Measurements from ENCODE around the gene TENT4A. TPM values are rescaled to one million over a fixed set of nuclear protein-coding genes. Genes with fewer than 3 reads are reported as not detected.
"Not testable (repeated sequence)": the region's sequence is repeated elsewhere in the genome, so short reads cannot be mapped to it uniquely, and the experiment has no call there.

TENT4A gene
- total and polyA plus RNA-seq, 2 of the 13 experiments (the other 11 are each of a cell fraction or from before 2014, with no cell fraction given), result 6.3 to 13.3 TPM

- H3K4me3 ChIP-seq (replicated peaks in 1 of 3; ENCODE audit: insufficient read depth in 1 of 3, low read depth in 2 of 3, low read length in 3 of 3), result no peak overlapping the region
- H4K20me1 ChIP-seq (ENCODE audit: insufficient read depth, low read length), result no peaks in the 10 kb centered on the region
- FAIRE-seq, result no peak
- H3K4me1 ChIP-seq (ENCODE audit: insufficient read depth, low read length), result peaks cover 4% of the 10 kb centered on the region; the same call in 1 of the 2 replicates
- H3K27me3 ChIP-seq (ENCODE audit: control insufficient read depth in 1 of 2, insufficient read depth in 2 of 2, low read length in 2 of 2), result 0 out of 5 replicates have a peak, but pooled peaks cover 0 to 3% of the 10 kb centered on the region in 2 experiments
- WGBS (ENCODE audit: low lambda C conversion rate), result 88% methylated on average over 45 of the region's 46 CpGs
- H3K9ac ChIP-seq (ENCODE audit: insufficient read depth, low read depth, low read length), result no peak overlapping the region
- no TSS peak for BruUV-seq (replicated peaks)
- POLR2A ChIA-PET, result no interaction called here
- no peak for DNase-seq (ENCODE audit: low spot score)
- intact Hi-C loops (cut with micrococcal nuclease; ENCODE audit: unreplicated experiment) (no loop called here), in situ Hi-C loops (cut with HindIII; ENCODE audit: extremely low pct_ligation_motif_present, low pct_unique_long_range_greater_than_20kb) (no loop called here)
- H2AFZ ChIP-seq (ENCODE audit: low read length), result no peak overlapping the region
- TF ChIP-seq POGK (CRISPR knock-in tag; conservative IDR thresholded peaks at IDR 0.05), result no peak
- no peak for TF ChIP-seq MIER3 (CRISPR knock-in tag; IDR thresholded peaks at IDR 0.05; ENCODE audit: borderline replicate concordance)
- no peak for TF ChIP-seq ZNF335 (CRISPR knock-in tag; IDR thresholded peaks at IDR 0.05)
- no peak for TF ChIP-seq KAT2B (IDR thresholded peaks at IDR 0.05; ENCODE audit: borderline replicate concordance, low read depth, low read length)
- TF ChIP-seq AGO2 (optimal IDR thresholded peaks at IDR 0.05; ENCODE audit: low read depth, low read length), result no peak
- H3K79me2 ChIP-seq (ENCODE audit: insufficient read depth, low read length), result no peaks in the 10 kb centered on the region
- ATAC-seq, result no peak
- H3K27ac ChIP-seq (ENCODE audit: extremely low read length, insufficient read depth, low read length), result no peak overlapping the region
- CTCF ChIA-PET (ENCODE audit: low intra/inter-chr PET ratio, low total read pairs), result no interaction called here
- H3K36me3 ChIP-seq (replicated peaks in 1 of 2; ENCODE audit: control insufficient read depth in 1 of 2, insufficient read depth in 2 of 2, low read length in 2 of 2), result no peaks in the 10 kb centered on the region
- no peak overlapping the region for H3K4me2 ChIP-seq (ENCODE audit: low read depth, low read length)
- H3K9me3 ChIP-seq (ENCODE audit: low read length), result no peaks in the 10 kb centered on the region
These were observed 60.3 kb downstream of the TENT4A start for GRCh38 chr5:6773342-6774035.

- FAIRE-seq; H3K27me3 ChIP-seq (ENCODE audit: control insufficient read depth in 1 of 2, insufficient read depth in 2 of 2, low read length in 2 of 2); H3K4me1 ChIP-seq (ENCODE audit: insufficient read depth, low read length); H3K9ac ChIP-seq (ENCODE audit: insufficient read depth, low read depth, low read length); H2AFZ ChIP-seq (ENCODE audit: low read length); H3K79me2 ChIP-seq (ENCODE audit: insufficient read depth, low read length); intact Hi-C loops (cut with micrococcal nuclease; ENCODE audit: unreplicated experiment); H3K4me3 ChIP-seq (replicated peaks in 1 of 3; ENCODE audit: insufficient read depth in 1 of 3, low read depth in 2 of 3, low read length in 3 of 3); H4K20me1 ChIP-seq (ENCODE audit: insufficient read depth, low read length); POLR2A ChIA-PET; CTCF ChIA-PET (ENCODE audit: low intra/inter-chr PET ratio, low total read pairs); H3K4me2 ChIP-seq (ENCODE audit: low read depth, low read length); DNase-seq (ENCODE audit: low spot score); in situ Hi-C loops (cut with HindIII; ENCODE audit: extremely low pct_ligation_motif_present, low pct_unique_long_range_greater_than_20kb); H3K36me3 ChIP-seq (replicated peaks in 1 of 2; ENCODE audit: control insufficient read depth in 1 of 2, insufficient read depth in 2 of 2, low read length in 2 of 2); BruUV-seq (replicated peaks); H3K27ac ChIP-seq (ENCODE audit: extremely low read length, insufficient read depth, low read length); ATAC-seq; H3K9me3 ChIP-seq (ENCODE audit: low read length): not testable (repeated sequence)
- WGBS (ENCODE audit: low lambda C conversion rate), result 87% methylated on average over 27 of the region's 27 CpGs
These were observed 61.0 kb downstream of the TENT4A start for GRCh38 chr5:6774207-6774606.

Data from HepG2 (cell line).